HUES64 (cell line): Measurements from ENCODE around the gene RIPOR2.

ENCODE experiments used
- H3K27ac ChIP-seq: 2 replicates; pipeline ENCODE4 v1.7.0; 2013; ENCODE audit warnings: low read depth, low read length, inconsistent platforms
- H3K27me3 ChIP-seq: 2 replicates; pipeline ENCODE4 v1.6.1; 2013; ENCODE audit warnings: mild to moderate bottlenecking, low read length; ENCODE audit not compliant: insufficient read depth
- H3K36me3 ChIP-seq: 2 replicates; pipeline ENCODE4 v1.6.1; 2013; ENCODE audit warnings: mild to moderate bottlenecking, low read length; ENCODE audit not compliant: insufficient read depth
- H3K4me1 ChIP-seq: 2 replicates; pipeline ENCODE4 v1.6.1; 2013; ENCODE audit warnings: mild to moderate bottlenecking, low read length, moderate library complexity; ENCODE audit not compliant: insufficient read depth
- H3K4me3 ChIP-seq: 2 replicates; pipeline ENCODE4 v1.5.1; 2013; ENCODE audit warnings: mild to moderate bottlenecking, low read length, moderate library complexity
- H3K9ac ChIP-seq: 2 replicates; pipeline ENCODE4 v1.6.1; 2013; ENCODE audit warnings: mild to moderate bottlenecking, low read depth, low read length
- H3K9me3 ChIP-seq: 2 replicates; pipeline ENCODE4 v1.6.1; 2013; ENCODE audit warnings: low read depth, low read length; ENCODE audit not compliant: insufficient read depth
- WGBS: fragments of 150-250, 120-280 bp; methylation state at CpG from one replicate; pipeline ENCODE4 v1.1.7; 2013; ENCODE audit warnings: missing lambda C conversion rate; 5-methylcytosine and 5-hydroxymethylcytosine counted together

RIPOR2 gene

DNA sequence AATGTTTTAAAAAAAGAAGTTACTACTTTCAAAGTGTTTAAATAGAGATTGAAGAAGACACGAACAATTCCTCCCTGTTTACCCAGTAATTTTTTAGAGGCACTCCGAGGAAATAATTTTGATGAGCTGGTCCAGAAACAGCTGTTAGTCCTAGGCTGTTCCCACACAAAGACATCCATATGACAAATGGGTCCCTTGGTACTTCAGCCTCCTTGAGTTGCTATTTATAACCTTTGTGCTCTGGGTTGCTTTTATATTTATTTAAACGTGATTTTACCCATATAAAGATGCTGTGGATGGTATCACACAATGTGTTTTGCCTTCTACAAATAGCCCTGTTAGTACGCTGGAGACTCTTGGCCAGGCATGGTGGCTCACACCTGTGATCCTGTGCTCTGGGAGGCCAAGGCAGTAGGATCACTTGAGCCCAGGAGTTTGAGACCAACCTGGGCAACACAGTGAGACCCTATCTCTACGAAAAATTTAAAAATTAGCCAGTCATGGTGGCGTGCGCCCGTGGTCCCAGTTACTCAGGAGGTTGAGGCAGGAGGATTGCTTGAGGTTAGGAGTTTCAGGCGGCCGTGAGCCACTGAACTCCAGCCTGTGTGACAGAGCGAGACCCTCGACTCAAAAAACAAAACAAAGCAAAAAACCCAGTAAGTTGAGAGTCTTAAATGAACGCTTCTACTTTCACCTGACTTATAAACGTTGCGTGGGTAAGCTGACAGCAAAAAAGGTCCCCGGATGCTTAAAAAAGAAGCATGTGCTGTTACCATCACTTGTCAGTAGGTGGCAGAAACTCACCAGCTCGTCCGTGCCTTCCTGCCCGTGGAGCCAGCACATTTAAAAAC, 80.1 kb downstream of the RIPOR2 start:
- Histone ChIP-seq H3K4me3 (no peak overlapping the region), H3K9me3 (no peaks in the 10 kb centered on the region), H3K27ac (no peak overlapping the region), H3K27me3 (no peaks in the 10 kb centered on the region), H3K4me1 (peaks cover 14% of the 10 kb centered on the region), H3K9ac (no peak overlapping the region), H3K36me3 (no peaks in the 10 kb centered on the region)
- 50% methylated on average over 19 of the region's 19 CpGs for WGBS

DNA sequence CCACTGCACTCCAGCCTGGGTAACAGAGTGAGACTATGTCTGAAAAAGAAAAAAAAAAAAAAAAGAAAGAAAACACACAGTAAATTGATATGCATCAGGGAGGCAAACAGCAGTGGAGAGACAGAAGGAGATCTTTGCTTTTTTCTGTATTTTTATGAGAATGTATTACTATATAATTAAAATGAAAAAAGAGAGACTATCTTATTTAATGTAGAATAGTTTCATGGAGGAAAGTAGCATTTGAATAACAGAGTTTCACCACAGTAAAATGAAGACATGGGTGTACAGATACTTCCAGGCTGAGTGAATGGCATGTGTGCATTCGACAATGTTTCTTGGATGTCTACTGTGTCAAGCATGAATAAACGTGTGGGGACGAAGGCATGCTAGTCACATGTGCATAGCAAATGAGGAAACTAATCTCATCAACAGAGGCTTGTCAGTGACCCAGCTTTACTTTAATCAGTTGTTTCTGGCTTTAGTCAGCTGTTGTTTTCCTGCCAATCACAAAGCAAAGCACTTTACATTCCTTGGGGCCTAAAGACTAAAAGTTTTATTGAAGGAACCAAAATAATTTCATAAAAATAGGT, 81.6 kb downstream of the RIPOR2 start:
- no peak overlapping the region for H3K9ac ChIP-seq
- 94% methylated on average over 3 of the region's 3 CpGs for WGBS

DNA sequence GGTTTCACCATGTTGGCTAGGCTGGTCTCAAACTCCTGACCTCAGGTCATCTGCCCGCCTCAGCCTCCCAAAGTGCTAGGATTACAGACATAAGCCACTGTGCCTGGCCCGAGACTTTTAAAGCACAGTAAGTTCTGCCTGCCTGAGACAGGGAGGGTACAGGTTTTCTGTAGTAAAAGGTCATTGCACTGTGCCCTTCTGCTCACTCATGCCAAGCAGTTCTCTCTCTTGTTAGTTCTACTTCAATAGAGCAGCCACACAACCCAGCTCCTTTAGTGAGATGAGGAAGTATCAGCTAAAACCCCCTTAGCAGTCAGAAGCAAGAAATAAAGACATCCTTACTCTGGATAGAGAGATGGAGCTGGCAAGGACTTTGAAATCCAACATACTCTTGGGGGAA, 84.7 kb downstream of the RIPOR2 start:
- no peaks in the 10 kb centered on the region for H3K36me3 ChIP-seq
- H3K27ac ChIP-seq, result no peak overlapping the region
- no peak overlapping the region for H3K9ac ChIP-seq
- H3K4me1 ChIP-seq, result no peaks in the 10 kb centered on the region
- no peak overlapping the region for H3K4me3 ChIP-seq
- no peaks in the 10 kb centered on the region for H3K9me3 ChIP-seq
- H3K27me3 ChIP-seq, result no peaks in the 10 kb centered on the region
- WGBS, result 95% methylated on average over 2 of the region's 2 CpGs

More for the DNA sequence above, 81.6 kb downstream of the RIPOR2 start:
- Histone ChIP-seq H3K9me3 (no peaks in the 10 kb centered on the region), H3K36me3 (no peaks in the 10 kb centered on the region), H3K27ac (no peak overlapping the region), H3K27me3 (no peaks in the 10 kb centered on the region), H3K4me1 (0 out of 2 replicates have a peak, but pooled peaks cover 2% of the 10 kb centered on the region), H3K4me3 (no peak overlapping the region)

DNA sequence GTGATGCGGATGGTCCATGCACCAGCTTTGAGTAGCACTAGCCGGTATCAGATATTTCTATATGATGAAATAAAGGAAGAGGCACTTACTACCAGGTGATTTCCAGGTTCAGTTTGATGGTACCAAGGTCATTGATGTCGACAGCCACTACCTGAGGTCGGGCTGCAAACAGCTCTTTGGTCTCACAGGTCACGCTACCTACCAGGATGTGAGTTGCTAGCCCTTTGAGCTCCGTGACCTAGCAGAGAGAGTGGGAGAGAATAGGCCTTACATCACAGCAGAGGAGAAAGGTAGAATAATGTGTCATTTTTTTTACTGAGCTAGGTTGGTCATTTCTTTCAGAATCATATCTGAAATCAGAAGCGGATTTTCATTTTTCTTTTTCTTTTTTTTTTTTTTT, 86.0 kb downstream of the RIPOR2 start:
- Histone ChIP-seq H3K4me1 (no peaks in the 10 kb centered on the region), H3K27ac (no peak overlapping the region), H3K9ac (no peak overlapping the region), H3K9me3 (no peaks in the 10 kb centered on the region), H3K27me3 (no peaks in the 10 kb centered on the region), H3K4me3 (no peak overlapping the region), H3K36me3 (no peaks in the 10 kb centered on the region)
- WGBS, result 92% methylated on average over 7 of the region's 7 CpGs

DNA sequence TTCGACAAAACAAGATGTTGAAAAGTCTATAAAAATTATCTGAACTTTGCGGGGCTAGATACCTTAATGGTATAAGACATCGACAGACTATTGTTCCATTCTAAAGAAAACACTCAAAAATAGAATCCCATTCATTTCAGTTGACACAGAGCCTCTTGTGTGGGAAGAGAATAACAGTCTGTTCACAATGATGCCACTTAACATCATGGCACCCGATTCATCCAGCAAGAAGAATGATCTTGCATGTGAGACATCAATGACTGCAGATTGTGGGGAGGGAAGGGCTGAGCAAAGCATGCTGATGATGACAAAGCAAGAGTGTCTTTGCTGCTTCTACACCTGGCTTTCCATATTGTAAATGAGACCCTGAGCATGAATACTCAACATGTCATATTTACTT, 87.3 kb downstream of the RIPOR2 start:
- Histone ChIP-seq H3K27ac (no peak overlapping the region), H3K4me3 (no peak overlapping the region), H3K36me3 (no peaks in the 10 kb centered on the region), H3K9me3 (no peaks in the 10 kb centered on the region), H3K27me3 (no peaks in the 10 kb centered on the region), H3K9ac (no peak overlapping the region), H3K4me1 (no peaks in the 10 kb centered on the region)
- WGBS, result 92% methylated on average over 3 of the region's 4 CpGs

DNA sequence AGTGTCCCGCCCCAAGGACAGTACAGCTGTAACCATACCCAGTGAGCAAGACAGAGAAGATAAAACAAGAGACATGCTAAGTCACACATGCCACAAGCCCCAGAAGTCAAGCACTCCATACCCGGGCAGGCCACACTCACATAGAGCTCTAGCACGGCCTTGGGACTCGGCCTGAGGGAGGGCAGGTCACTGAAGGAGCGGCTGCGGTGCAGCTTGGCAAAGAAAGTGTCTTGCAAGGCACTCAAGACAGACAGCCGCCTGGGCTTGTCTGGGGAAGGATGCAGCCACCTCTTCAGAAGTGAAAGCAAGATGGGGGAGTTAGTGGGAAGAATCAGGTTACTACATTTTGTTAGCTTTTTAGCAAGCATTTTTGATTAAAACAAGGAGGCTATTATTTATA, 88.4 kb downstream of the RIPOR2 start:
- H3K4me3 ChIP-seq, result no peak overlapping the region
- WGBS, result 84% methylated on average over 7 of the region's 7 CpGs
- no peak overlapping the region for H3K27ac ChIP-seq
- no peaks in the 10 kb centered on the region for H3K36me3 ChIP-seq
- no peaks in the 10 kb centered on the region for H3K4me1 ChIP-seq
- no peaks in the 10 kb centered on the region for H3K27me3 ChIP-seq
- no peak overlapping the region for H3K9ac ChIP-seq
- H3K9me3 ChIP-seq, result no peaks in the 10 kb centered on the region

DNA sequence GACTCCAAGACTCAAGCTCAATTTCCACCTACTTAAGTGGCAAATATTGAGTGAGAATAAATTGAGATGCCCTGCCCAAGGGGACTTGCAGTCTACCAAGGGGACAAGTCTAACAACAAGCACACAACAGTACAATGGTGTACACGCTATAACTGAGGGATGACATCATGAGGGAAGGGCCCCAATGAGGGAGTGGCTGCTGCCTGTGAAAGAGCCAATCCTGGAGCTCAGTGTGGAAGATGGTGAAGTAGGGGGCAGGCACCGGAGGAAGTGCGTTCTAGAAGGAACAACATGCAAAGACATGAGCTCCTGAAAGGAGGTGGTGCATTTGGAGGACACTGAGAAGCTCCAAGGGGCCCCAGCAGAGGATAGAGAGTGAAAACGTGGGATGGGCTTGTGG, 90.2 kb downstream of the RIPOR2 start:
- H3K4me3 ChIP-seq, result no peak overlapping the region

DNA sequence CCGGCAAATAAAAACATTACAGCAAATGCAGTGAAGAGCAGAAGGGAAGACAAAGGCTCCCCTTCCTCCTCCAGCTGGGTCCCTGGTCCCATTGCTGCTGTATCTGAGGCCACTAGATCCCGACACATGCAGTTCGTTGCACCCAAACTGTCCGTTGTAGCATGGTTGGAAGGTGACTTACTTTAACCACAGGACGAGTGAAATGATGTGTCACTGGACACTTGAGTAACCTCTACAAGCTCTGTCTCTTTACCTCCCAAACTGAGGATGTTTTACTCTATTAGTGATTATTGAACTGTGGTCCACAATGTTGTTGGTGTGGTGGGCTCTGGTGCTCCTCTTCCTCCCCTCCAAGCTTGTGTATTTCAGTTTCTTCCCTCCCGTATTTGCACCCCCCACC, 90.9 kb downstream of the RIPOR2 start:
- H3K36me3 ChIP-seq, result no peaks in the 10 kb centered on the region

More for the DNA sequence above, 90.2 kb downstream of the RIPOR2 start:
- H3K27me3 ChIP-seq, result no peaks in the 10 kb centered on the region
- H3K9ac ChIP-seq, result no peak overlapping the region
- H3K4me1 ChIP-seq, result no peaks in the 10 kb centered on the region
- 90% methylated on average over 4 of the region's 4 CpGs for WGBS
- no peaks in the 10 kb centered on the region for H3K9me3 ChIP-seq
- H3K36me3 ChIP-seq, result no peaks in the 10 kb centered on the region
- H3K27ac ChIP-seq, result no peak overlapping the region

DNA sequence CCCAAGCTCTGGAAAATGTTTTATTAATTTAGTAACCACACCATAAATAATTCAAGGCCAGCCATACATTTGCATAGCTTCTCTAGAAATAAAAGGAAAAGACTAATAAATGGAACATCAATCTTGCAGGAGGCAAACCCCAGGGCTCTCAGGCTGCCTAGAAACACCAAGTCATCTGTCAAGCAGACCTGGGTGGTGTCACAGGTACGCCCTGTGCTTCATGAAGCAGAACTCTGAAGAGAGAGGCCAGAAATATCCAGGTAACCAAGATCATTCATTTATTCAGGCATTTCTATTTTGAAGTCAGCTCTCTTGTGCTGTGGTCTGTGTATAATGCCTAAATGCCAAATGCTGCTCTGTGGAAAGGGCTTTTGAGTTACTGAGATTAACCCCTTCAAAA, 91.7 kb downstream of the RIPOR2 start:
- Histone ChIP-seq H3K36me3 (no peaks in the 10 kb centered on the region), H3K27ac (no peak overlapping the region), H3K4me1 (no peaks in the 10 kb centered on the region), H3K27me3 (no peaks in the 10 kb centered on the region), H3K4me3 (no peak overlapping the region), H3K9ac (no peak overlapping the region), H3K9me3 (no peaks in the 10 kb centered on the region)
- 83% methylated on average over 1 of the region's 1 CpG for WGBS

More for the DNA sequence above, 90.9 kb downstream of the RIPOR2 start:
- Histone ChIP-seq H3K4me3 (no peak overlapping the region), H3K9ac (no peak overlapping the region), H3K27ac (no peak overlapping the region), H3K4me1 (no peaks in the 10 kb centered on the region), H3K9me3 (no peaks in the 10 kb centered on the region), H3K27me3 (no peaks in the 10 kb centered on the region)
- 93% methylated on average over 5 of the region's 6 CpGs for WGBS

DNA sequence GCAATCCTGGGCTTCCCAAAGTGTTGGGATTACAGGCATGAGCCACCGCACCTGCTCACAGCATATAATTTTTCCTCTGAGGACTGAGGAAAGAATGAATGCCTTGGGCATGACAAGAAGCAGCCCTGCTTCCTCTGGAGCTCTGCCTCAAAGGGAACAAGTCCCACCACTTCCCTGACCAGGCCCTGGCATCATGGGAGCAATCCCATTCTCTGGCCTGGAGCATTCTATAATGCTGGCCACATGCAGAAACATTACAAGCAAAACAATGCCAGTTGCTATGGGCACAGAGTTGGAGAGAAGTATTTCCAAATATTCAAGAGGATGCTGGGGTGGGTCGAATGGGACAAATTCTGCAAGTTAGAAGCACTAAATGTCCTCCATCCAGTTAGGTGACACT, 95.6 kb downstream of the RIPOR2 start:
- Histone ChIP-seq H3K9ac (no peak overlapping the region), H3K36me3 (no peaks in the 10 kb centered on the region), H3K27me3 (no peaks in the 10 kb centered on the region), H3K4me3 (no peak overlapping the region), H3K9me3 (no peaks in the 10 kb centered on the region), H3K4me1 (no peaks in the 10 kb centered on the region), H3K27ac (no peak overlapping the region)
- WGBS, result 89% methylated on average over 2 of the region's 2 CpGs

DNA sequence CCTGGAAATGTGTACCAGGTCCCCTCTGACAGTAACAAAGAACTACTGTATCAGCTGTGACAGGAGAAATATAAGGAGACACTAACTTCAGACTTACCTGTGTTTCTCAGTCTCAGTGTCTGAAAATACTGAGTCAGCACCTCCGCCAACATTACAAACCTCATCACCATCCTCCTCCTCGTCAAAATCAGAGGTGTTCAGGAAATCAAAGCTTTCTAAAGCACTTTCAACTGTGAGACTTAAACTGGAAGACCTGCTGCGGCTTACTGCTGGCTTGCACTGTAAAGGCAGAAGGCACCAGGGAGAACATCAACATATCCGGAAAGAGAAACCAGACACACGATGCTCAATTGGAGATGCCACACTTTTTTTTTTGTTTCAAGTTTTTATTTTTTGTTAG, 96.8 kb downstream of the RIPOR2 start:
- Histone ChIP-seq H3K27ac (no peak overlapping the region), H3K9ac (no peak overlapping the region), H3K4me1 (no peaks in the 10 kb centered on the region), H3K9me3 (no peaks in the 10 kb centered on the region), H3K4me3 (no peak overlapping the region), H3K36me3 (no peaks in the 10 kb centered on the region), H3K27me3 (no peaks in the 10 kb centered on the region)
- 96% methylated on average over 4 of the region's 5 CpGs for WGBS
